ENCODE measurements around the gene WNT11. TPM values are rescaled to one million over a fixed set of nuclear protein-coding genes. Genes with fewer than 3 reads are reported as not detected.

WNT11 gene
- total RNA-seq, 1 donor from 2014 or later = 0.37 TPM

GRCh38 chr11:76212086-76213035, 6.1 kb upstream of the WNT11 start:
- H3K27ac Mint-ChIP-seq (ENCODE audit: unreplicated experiment) = no peak overlapping the region
- no peak overlapping the region for H3K4me3 Mint-ChIP-seq (ENCODE audit: unreplicated experiment)
- peaks cover 11% of the 10 kb centered on the region for H3K27me3 Mint-ChIP-seq (ENCODE audit: unreplicated experiment)
- no peak for DNase-seq
- H3K9me3 Mint-ChIP-seq (ENCODE audit: unreplicated experiment) = peaks cover 3% of the 10 kb centered on the region
- H3K4me1 Mint-ChIP-seq (ENCODE audit: low read depth, unreplicated experiment) = no peaks in the 10 kb centered on the region
- TF ChIP-seq CTCF (IDR thresholded peaks at IDR 0.05; ENCODE audit: partially characterized antibody, unreplicated experiment) = no peak
- H3K36me3 Mint-ChIP-seq (ENCODE audit: unreplicated experiment) = no peaks in the 10 kb centered on the region

- Mint-ChIP-seq H3K4me3 (ENCODE audit: unreplicated experiment) (peak overlapping the region; percentile 64), H3K9me3 (ENCODE audit: unreplicated experiment) (peaks cover 3% of the 10 kb centered on the region), H3K36me3 (ENCODE audit: unreplicated experiment) (no peaks in the 10 kb centered on the region), H3K27me3 (ENCODE audit: unreplicated experiment) (peaks cover 14% of the 10 kb centered on the region), H3K27ac (ENCODE audit: unreplicated experiment) (no peak overlapping the region), H3K4me1 (ENCODE audit: low read depth, unreplicated experiment) (no peaks in the 10 kb centered on the region)
- no peak for TF ChIP-seq CTCF (IDR thresholded peaks at IDR 0.05; ENCODE audit: partially characterized antibody, unreplicated experiment)
- DNase-seq = no peak
Observed at GRCh38 chr11:76210931-76211851, 4.9 kb upstream of the WNT11 start.

- no peaks in the 10 kb centered on the region for H3K4me1 Mint-ChIP-seq (ENCODE audit: low read depth, unreplicated experiment)
- H3K27ac Mint-ChIP-seq (ENCODE audit: unreplicated experiment) = no peak overlapping the region
- no peak overlapping the region for H3K4me3 Mint-ChIP-seq (ENCODE audit: unreplicated experiment)
- peaks cover 15% of the 10 kb centered on the region for H3K27me3 Mint-ChIP-seq (ENCODE audit: unreplicated experiment)
- peak; percentile 67 for DNase-seq
- peaks cover 3% of the 10 kb centered on the region for H3K9me3 Mint-ChIP-seq (ENCODE audit: unreplicated experiment)
- TF ChIP-seq CTCF (IDR thresholded peaks at IDR 0.05; ENCODE audit: partially characterized antibody, unreplicated experiment) = no peak
- no peaks in the 10 kb centered on the region for H3K36me3 Mint-ChIP-seq (ENCODE audit: unreplicated experiment)
Observed at GRCh38 chr11:76209973-76210930, 4.0 kb upstream of the WNT11 start.

DNA sequence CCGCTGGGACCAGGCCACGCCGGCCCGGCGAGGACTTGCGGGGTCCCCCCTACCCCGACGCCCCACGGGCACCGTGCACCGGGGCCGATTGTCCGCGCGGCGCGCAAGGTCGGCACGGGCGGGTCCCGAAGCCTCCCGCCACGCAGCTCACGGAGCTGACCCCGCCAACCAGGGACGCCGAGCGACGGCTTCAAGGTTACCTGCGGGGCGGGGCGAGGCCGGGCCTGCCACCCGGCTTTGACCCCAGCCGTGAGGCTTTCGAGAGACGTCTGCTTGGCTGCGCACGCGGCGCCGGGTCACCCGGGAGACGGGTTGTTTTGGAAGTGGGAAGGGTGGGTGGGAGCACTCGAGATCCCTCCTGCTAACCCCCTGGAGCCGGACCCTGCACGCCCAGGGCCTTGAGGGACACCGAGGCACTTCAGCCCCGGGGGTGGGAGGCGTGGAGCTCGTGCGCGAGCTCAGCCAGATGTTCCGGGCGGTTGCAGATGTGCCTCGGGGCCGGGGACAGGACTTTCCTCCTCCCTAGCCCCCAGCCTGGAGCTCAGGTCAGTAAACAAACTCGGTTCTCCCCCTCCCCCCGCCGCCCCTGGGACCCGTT, 3.2 kb upstream of the WNT11 start:
- peak; percentile 50 for DNase-seq
- H3K27ac Mint-ChIP-seq (ENCODE audit: unreplicated experiment) = no peak overlapping the region
- H3K36me3 Mint-ChIP-seq (ENCODE audit: unreplicated experiment) = no peaks in the 10 kb centered on the region
- H3K4me3 Mint-ChIP-seq (ENCODE audit: unreplicated experiment) = no peak overlapping the region
- H3K9me3 Mint-ChIP-seq (ENCODE audit: unreplicated experiment) = peaks cover 3% of the 10 kb centered on the region
- H3K4me1 Mint-ChIP-seq (ENCODE audit: low read depth, unreplicated experiment) = no peaks in the 10 kb centered on the region
- TF ChIP-seq CTCF (IDR thresholded peaks at IDR 0.05; ENCODE audit: partially characterized antibody, unreplicated experiment) = no peak
- peaks cover 17% of the 10 kb centered on the region for H3K27me3 Mint-ChIP-seq (ENCODE audit: unreplicated experiment)

Measured in glutamatergic neuron (in vitro differentiated cells).